WERI-Rb-1 (cell line): ENCODE data around the gene RALGAPB.
"Not testable (repeated sequence)": the region's sequence is repeated elsewhere in the genome, so short reads cannot be mapped to it uniquely, and the experiment has no call there.

Experiments
- DNase-seq: peaks from one replicate; pipeline ENCODE4 v3.0.0-alpha.2; 2020
- H3K27ac ChIP-seq: fragments of 250-450 bp; sonication (Bioruptor Pico); 2 replicates; pipeline ENCODE4 v1.5.1; 2020; ENCODE audit warnings: mild to moderate bottlenecking, moderate library complexity
- H3K27me3 ChIP-seq: fragments of 250-450 bp; sonication (Bioruptor Pico); 2 replicates; pipeline ENCODE4 v1.5.1; 2021; ENCODE audit warnings: mild to moderate bottlenecking, low read depth, moderate library complexity; ENCODE audit not compliant: insufficient read depth, severe bottlenecking
- H3K36me3 ChIP-seq: fragments of 250-450 bp; sonication (Bioruptor Pico); 2 replicates; pipeline ENCODE4 v1.5.1; 2020; ENCODE audit warnings: mild to moderate bottlenecking, moderate library complexity
- H3K4me3 ChIP-seq: 2 replicates; pipeline ENCODE4 v1.5.1; 2011; ENCODE audit warnings: low read depth, mild to moderate bottlenecking, control low read depth, low read length
- H3K9me3 ChIP-seq: fragments of 250-450 bp; sonication (Bioruptor Pico); 2 replicates; pipeline ENCODE4 v1.5.1; 2021; ENCODE audit warnings: mild to moderate bottlenecking, moderate library complexity; ENCODE audit not compliant: severe bottlenecking
- TF ChIP-seq, protein P1 (sequence below): IDR thresholded peaks from 2 replicates; pipeline ENCODE4 v1.5.1; 2011; ENCODE audit warnings: low read depth, mild to moderate bottlenecking, control low read depth, inconsistent platforms, low read length

The RALGAPB gene

DNA sequence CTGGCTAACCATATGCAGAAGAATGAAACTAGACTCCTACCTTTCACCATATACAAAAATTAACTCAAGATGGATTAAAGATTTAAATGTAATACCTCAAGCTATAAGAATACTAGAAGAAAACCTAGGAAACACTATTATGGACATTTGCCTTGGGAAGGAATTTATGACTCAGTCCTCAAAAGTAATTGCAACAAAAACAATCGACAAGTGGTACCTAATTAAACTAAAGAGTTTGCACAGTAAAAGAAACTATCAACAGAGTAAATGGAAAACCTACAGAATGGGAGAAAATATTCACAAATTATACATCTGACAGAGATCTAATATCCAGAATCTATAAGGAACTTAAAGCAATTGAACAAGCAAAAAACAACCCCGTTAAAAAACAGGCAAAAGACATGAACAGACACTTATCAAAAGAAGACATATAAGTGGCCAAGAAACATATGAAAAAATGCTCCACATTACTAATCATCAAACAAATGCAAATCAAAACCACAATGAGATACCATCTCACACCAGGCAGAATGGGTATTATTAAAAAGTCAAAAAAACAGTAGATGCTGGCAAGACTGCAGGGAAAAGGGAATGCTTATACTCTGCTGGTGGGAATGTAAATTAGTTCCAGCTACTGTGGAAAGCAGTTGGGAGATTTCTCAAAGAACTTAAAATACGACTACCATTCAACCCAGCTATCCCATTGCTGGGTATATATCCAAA lies 31.9 kb downstream of the RALGAPB start:
- no peaks in the 10 kb centered on the region for H3K27me3 ChIP-seq
- no peak overlapping the region for H3K27ac ChIP-seq
- DNase-seq = no peak
- no peaks in the 10 kb centered on the region for H3K9me3 ChIP-seq
- H3K36me3 ChIP-seq = peaks cover 43% of the 10 kb centered on the region
- H3K4me3 ChIP-seq = no peak overlapping the region
- TF ChIP-seq, protein P1, sequence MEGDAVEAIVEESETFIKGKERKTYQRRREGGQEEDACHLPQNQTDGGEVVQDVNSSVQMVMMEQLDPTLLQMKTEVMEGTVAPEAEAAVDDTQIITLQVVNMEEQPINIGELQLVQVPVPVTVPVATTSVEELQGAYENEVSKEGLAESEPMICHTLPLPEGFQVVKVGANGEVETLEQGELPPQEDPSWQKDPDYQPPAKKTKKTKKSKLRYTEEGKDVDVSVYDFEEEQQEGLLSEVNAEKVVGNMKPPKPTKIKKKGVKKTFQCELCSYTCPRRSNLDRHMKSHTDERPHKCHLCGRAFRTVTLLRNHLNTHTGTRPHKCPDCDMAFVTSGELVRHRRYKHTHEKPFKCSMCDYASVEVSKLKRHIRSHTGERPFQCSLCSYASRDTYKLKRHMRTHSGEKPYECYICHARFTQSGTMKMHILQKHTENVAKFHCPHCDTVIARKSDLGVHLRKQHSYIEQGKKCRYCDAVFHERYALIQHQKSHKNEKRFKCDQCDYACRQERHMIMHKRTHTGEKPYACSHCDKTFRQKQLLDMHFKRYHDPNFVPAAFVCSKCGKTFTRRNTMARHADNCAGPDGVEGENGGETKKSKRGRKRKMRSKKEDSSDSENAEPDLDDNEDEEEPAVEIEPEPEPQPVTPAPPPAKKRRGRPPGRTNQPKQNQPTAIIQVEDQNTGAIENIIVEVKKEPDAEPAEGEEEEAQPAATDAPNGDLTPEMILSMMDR = no peak

DNA sequence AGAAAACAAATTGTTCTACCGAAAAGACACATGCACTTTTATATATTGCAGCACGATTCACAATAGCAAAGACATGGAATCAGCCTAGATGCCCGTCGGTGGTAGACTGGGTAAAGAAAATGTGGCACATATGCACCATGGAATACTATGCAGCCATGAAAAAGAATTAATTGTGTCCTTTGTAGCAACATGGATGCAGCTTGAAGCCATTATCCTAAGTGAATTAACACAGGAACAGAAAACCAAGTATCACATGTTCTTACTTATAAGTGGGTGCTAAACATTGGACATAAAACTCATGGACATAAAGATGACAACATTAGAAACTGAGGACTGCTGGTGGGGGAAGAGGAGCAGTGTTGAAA lies 32.4 kb downstream of the RALGAPB start:
- TF ChIP-seq, protein P1 = no peak
- DNase-seq = no peak
- no peak overlapping the region for H3K4me3 ChIP-seq
- H3K27me3 ChIP-seq = no peaks in the 10 kb centered on the region
- peaks cover 45% of the 10 kb centered on the region for H3K36me3 ChIP-seq
- H3K27ac ChIP-seq = no peak overlapping the region
- H3K9me3 ChIP-seq = no peaks in the 10 kb centered on the region

GRCh38 chr20:38511726-38512125 lies 39.1 kb downstream of the RALGAPB start:
- not testable (repeated sequence) for H3K27ac ChIP-seq, DNase-seq, H3K9me3 ChIP-seq, H3K27me3 ChIP-seq, H3K4me3 ChIP-seq
- H3K36me3 ChIP-seq = peaks cover 29% of the 10 kb centered on the region

DNA sequence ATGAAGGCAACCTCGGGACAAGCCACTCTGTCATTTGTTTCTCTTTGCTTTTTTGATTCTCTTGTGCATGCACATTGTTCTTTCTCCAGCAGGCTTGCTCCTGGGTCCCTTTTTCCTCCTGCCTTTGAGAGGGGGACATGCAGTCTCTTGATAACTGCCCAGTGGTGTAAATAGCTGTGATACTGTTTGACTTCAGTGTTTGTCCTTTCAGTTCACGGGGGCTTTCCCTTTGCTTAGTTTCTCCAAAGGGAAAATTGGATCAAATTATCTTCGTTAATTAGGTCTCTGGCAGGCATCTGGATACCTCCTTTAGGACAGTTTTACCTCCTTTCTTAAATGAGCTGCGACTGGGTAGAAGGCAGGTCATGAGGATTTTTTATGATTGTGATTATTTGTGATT lies 41.5 kb downstream of the RALGAPB start:
- peaks cover 42% of the 10 kb centered on the region for H3K36me3 ChIP-seq
- no peak overlapping the region for H3K4me3 ChIP-seq
- no peak overlapping the region for H3K27ac ChIP-seq
- H3K27me3 ChIP-seq = no peaks in the 10 kb centered on the region
- TF ChIP-seq, protein P1 = no peak
- no peaks in the 10 kb centered on the region for H3K9me3 ChIP-seq
- no peak for DNase-seq

DNA sequence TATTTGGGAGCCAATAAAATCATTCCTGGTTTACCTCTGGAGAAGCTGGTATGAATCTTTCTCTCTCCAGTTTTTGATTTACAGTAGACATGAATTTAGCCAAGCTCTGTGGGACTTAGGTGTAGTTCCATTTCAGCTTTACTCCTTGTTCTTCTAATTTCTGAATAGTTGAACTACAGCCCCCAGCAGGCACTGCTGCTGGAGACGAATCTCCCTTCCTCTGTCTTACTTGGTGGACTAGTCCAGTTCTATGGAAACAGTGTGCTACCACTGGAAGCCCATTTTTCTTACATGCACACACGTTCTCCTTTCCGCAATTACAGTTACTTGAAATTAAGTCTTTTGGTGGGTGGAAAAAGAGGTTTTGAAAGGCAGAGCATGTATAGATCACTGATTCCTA lies 42.3 kb downstream of the RALGAPB start:
- peaks cover 35% of the 10 kb centered on the region for H3K36me3 ChIP-seq
- TF ChIP-seq, protein P1 = no peak
- no peaks in the 10 kb centered on the region for H3K27me3 ChIP-seq
- DNase-seq = no peak
- no peaks in the 10 kb centered on the region for H3K9me3 ChIP-seq
- no peak overlapping the region for H3K4me3 ChIP-seq
- H3K27ac ChIP-seq = no peak overlapping the region

DNA sequence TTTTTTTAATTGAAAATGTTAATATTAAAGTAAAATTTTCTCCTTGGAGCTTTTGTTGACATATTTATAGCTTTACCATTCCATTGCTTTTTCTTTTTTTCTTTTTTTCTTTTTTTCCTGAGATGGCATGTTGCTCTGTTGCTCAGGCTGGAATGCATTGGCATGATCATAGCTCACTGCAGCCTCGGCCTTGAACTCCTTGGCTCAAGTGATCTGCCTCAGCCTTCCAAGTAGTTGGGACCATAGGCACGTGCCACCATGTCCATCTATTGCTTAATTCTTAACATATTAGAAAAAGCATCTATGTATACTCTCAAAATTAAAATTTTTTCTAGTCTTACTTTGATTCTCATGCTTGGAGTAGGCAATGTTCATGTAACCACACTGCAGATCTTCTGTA lies 43.0 kb downstream of the RALGAPB start:
- Histone ChIP-seq H3K36me3 (peaks cover 29% of the 10 kb centered on the region), H3K4me3 (no peak overlapping the region), H3K27ac (no peak overlapping the region), H3K9me3 (no peaks in the 10 kb centered on the region), H3K27me3 (no peaks in the 10 kb centered on the region)
- no peak for DNase-seq
- TF ChIP-seq, protein P1 = no peak
